NCI-H774 (cell line): ENCODE measurements around the gene ACSM5.
A peak's percentile ranks its signal among the peaks of the same experiment; 100 is the strongest.

Experiments
- DNase-seq: peaks from one replicate; lab custom pipeline; 2025; lab: John Stamatoyannopoulos, UW

The ACSM5 gene, protein sequence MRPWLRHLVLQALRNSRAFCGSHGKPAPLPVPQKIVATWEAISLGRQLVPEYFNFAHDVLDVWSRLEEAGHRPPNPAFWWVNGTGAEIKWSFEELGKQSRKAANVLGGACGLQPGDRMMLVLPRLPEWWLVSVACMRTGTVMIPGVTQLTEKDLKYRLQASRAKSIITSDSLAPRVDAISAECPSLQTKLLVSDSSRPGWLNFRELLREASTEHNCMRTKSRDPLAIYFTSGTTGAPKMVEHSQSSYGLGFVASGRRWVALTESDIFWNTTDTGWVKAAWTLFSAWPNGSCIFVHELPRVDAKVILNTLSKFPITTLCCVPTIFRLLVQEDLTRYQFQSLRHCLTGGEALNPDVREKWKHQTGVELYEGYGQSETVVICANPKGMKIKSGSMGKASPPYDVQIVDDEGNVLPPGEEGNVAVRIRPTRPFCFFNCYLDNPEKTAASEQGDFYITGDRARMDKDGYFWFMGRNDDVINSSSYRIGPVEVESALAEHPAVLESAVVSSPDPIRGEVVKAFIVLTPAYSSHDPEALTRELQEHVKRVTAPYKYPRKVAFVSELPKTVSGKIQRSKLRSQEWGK

DNA sequence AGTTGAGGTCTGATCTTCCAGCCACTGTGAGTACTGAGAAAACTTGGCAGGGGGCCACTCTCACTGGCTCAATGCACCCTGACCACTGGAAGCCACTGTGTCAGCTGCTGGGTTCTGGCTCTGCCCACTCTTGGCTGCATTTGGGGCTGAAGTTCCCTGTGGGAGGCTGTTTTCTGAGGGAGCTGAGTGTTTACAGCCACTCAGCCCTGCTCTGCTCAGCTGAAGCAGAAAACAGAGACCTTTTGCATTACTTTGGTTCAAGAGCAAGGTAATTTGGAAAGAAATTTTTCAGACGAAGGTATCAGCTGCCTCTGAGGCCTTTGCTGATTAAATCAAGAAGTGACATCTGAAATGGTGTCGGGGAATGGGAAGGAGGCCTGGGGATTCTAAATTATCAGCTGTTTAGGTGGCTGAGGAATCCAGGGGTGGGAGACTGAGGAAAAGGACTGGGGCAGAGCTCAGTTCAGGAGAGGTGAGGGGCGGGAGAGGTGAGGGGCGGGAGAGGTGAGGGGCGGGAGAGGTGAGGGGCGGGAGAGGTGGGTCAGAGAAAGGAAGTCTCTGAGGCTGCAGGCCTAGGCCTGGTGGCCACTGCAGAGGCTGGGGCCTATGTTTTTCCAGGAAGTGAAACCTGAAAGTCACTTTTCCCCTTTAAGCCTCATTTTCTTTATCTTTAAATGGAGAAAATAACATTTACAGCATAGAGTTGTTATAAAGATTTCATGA is at the start of gene ACSM5:
Gene ACSM5, plus strand, starts transcription at position 137 of the 723 bp plus-strand sequence. CDS start 1,951 bp downstream, outside the sequence.
- DNase-seq = peak; percentile 6

DNA sequence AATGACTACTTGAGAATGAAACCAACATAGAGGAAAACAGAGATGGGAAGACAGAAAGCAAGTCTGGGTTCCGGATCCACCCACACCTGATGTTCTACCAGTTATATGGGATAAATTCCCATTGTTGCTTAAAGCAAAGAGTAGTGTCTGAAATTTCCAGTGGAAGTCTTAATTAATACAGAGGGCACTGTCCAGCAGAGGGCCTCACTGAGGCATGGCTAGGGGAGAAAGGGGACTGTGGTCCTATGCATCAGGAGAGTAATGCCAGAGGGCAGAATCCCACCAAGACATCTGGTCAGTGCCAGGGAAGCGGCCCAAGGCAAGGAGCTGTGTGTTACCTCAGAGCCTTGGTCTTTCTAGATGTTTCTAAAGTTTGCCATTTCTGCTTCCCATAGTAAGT is 49.3 kb upstream of the ACSM5 start:
- DNase-seq = no peak

DNA sequence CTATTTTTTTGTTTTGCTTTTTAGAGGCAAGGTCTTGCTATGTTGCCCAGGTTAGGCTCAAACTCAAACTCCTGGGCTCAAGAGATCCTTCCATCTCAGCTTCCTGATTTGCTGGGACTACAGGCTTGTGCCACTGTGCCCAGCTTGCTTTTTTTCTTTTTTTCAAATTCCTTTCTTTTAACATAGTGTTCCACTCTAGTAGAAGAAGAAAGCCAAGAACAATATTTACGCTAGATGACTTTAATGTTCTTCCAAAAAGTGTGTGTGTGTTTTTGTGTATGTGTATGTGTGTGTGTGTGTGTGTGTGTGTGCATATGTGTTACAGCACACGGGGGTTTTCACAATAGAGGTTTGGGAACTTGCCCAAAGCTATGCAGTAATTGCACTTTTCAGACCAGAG is 46.1 kb upstream of the ACSM5 start:
- DNase-seq = no peak

DNA sequence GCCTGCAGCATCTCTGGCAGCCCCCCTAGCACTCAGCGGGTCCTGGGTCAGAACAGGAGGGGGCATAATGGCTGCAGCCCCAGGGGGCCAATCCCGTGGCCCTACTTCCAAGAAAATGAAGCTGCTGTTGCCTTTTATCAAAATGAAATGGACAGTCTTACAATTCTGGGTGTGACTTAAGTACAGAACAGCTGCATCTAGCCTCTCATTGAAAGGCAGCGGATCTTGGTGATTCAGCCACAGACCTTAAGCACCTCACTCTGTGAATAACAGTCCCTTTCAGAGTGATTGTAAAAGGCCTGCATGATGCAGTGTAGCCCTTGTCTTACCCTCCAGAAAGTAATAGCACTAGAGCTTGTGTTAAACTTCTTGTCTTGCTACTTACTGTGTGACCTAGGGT is 45.3 kb upstream of the ACSM5 start:
- DNase-seq = no peak

DNA sequence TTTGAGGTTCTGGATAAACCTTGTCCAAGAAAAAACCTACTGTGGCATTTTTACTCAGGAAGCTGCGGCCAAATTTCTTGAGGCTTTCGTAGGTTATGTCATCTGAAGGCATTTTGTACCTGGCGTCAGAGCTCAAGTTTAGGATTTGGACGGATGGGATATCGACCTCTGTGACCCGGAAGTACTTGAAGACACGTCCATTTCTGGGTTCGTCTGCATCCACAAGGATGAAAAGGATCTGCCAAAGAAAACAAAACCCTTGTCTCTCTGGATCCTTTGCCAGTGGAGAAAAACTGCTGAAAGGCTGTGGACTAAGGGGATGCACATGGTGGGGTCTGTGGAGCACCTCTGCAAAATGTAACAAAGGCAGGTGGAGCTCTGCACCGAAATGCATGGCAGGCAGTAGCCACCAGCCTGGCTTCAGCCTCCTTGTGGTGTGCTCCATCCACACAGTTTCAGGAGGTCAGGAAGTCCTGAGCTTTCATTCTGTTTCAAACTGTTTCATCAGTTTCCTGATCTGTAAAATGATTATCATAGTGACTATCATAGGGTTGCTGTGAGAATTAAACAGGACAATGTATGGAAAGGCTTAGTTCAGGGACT is 39.8 kb upstream of the ACSM5 start:
- DNase-seq = no peak

DNA sequence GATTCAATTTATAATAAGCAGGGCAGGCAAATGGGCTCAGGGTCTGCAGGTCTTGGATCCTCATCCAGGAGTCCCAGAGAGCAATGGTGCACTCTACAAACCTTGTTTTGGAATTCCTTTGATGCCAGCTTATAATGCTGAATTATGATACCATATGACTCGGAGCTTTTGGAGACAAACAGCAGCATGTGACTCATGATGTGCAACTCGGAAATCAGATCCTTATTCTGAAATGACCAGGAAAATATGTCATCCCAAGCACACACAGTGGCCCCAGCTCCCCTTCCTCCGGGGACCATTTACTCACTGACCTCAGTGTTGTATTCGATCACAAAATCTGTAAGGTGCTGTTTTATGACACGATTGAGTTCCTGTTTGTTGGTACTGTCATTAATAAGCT is 36.6 kb upstream of the ACSM5 start:
- DNase-seq = no peak

DNA sequence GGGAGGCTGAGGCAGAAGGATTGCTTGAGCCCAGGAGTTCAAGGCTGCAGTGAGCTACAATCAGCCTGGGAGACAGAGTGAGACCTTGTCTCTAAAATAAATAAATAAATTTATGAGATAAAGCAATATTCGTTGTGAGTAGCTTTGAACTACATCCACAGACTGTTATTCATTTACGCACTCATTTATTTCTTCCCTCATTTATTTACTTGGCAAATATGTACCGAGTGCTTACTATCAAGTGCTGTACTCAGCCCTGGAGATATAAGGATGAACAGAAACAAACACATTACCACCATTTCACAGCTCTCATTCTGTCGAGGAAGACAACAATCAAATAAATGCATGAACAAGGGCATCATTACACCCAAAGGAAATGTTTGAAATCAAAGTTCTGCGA is 32.2 kb upstream of the ACSM5 start:
- no peak for DNase-seq

DNA sequence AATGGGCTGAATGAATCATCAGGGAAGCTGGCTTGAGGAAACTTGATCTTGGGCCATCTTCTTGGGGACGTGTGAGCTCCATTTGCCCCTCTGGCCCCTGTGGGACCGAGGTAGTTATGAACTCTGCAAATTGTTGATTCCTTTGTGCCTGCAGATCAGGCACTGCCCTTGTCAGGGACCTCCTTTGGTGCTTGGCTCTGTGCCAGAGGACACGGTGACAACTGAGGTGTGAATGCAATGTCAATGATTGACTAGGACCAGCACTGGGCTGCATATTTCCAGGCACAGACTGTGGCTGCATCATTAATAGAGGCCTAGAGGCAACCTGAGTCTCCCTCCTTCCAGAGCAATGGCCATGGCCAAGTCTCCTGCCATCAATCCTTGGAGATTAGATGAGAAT is 28.6 kb upstream of the ACSM5 start:
- DNase-seq = no peak

DNA sequence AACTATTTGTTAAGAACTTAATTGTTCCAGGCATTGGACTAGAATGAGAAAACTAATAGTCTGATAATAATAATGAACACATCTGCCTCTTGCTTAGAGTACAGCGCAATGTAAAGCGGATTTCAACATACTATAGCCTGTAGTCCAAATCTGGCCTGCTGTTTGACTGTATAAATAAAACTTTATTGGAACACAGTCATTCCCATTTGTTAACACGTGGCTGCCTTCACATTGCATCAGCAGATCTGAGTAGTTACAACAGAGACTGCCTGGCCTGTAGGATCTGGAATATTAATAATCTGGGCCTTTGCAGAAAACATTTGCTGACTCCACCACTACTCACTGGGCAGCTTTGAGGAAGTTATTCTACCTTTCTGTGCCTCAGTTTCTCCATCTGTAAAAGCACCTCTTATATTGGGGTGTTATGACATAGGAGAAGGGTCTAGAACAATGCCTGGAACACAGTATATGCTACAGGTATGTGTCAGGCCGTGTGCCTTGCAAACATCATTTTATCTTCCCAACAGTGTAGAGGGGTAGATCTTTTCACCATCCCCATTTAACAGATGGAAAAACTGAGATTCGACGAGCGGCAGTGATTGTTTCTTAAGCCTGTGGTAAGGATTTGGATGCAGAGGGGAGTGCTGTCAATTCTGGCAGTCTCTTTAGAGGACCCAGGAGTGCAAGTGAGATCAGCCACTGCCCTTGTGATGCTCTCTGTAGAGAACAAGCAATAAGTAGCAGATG is 27.0 kb upstream of the ACSM5 start:
- DNase-seq = no peak

DNA sequence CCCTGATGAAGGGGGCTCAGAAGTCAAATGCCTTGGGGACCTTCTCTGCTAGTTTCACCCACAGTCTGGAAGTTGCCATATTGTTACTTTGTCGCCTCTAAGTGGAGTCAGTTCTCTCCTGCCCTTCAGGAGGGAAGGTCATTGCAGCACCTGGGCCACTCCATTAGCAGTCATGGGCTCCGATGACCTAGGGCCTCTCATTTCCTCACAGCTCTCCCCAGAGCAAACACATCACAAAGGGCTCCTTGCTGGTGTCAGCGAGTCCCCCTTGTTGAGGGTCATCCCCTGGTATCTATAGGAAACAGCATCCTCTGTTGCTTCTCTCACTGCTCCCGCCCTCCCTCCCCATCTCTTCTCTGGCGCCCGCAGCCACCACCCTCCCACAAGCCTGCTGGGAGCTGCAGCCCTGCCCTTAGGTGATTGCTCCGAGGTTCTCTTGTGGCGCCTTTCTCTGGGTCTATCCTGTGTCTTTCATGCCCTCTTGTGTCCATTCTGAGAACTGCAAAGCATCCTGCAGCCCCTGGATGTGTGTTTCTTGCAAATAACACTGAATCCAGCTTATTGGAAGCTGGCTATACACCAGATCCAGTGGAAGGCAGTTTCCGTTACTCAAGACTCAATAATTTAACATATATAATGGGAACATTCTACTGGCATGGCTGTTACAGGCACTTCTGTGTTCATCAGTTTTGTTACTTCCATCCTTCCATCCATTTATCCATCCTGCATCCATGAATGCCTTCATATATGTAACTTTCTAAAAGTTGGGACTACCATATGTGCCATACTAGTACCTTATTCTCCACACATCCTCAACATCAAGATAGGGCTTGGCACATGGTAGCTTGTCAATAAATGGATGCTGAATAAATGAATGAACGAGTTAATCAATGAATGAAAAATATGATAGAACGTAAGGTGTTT is 26.0 kb upstream of the ACSM5 start:
- DNase-seq = peak; percentile 83

DNA sequence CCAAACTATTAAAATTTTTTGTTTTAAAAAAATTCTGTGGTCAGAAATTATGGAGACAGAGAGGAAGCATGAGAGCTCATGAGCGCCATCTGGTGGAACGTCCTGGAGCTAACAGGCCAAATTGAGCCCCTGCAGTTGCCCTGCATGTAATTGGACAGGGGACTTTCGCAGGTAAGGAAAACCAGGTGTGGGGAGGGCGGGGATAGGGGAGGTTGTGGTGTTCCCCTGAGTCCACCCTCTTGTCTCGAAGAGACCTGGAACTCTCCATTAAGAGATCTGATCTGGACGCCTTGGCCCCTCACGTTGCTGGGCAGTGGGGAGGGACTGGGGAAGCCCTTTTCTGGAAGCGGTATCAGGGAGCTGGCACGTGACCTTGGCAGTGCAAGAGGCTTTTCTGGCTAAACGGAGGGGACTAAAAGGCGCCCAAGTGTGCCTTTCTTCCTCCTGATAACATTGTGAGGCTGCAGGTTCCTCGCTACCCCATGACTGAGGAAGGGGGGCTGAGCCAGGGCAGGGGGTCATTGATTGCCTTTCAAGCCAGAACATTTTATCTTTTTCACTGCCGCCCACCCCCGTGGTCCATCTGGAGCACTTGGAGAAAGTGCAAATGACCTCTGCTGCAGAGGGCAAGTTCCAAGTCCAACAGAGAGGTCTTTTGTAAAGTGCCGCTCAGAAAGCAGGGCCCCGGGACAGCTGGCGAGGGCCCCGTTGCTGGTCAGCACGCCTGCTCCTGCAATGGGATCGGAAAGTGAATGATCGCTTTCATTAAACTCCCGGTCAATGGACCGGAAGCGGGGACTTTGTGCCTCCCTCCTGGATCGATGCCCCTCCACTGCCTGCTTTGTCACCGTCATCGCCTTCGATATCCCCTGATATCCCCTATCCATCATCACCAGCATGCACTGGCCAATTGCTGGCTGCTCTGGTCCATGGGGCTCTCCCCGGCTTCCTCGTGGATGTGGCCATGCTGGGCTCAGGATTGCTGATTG is 23.2 kb upstream of the ACSM5 start:
- DNase-seq = peak; percentile 44

DNA sequence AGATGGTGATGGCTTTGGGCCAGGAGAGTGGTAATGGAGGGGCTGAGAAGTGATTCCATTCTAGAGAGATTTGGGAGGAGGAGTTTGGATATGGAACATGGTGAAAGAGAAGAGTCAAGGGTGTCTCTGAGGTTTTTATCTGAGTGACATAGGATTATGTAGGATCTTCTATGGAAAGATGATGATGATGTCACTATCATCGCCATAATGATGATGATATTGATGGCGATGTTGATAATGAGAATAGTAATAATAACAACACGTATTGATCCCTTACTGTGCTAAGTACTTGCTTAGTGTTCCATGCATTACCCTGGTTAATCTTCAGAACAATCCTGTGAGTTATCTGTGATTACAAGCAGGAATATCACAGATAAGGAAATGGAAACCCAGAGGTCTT is 21.4 kb upstream of the ACSM5 start:
- DNase-seq = no peak

DNA sequence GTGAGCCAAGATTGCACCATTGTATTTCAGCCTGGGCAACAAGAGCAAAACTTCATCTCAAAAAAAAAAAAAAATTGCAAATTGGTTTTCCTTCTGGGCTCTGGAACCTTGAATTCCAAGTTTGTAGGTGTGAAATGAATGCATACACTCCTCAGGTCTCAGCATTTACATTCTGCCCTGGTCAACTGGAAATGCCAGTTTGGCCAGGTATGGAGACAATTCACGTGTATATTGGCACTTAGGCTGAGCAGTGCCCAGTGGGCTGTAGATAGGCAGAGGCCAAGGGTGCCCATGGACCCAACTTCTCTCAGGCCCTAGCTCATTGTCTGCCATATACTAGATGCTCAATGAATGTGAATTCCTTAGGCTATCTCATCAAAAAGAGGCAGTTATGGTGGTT is 20.5 kb upstream of the ACSM5 start:
- DNase-seq = no peak

DNA sequence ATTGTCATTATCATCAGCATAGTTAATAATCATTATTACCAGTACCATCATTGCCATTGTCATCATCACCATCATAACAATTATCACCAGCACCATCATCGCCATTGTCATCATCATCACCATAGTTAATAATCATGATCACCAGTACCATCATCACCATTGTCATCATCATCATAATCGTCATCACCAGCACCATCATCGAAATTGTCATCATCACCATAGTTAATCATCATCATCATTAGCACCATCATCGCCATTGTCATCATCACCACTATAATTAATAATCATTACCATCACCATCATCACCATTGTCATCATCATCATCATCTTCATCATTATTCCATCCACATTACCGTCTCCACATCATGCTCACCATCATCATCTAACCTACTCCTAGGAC is 18.3 kb upstream of the ACSM5 start:
- DNase-seq = no peak

DNA sequence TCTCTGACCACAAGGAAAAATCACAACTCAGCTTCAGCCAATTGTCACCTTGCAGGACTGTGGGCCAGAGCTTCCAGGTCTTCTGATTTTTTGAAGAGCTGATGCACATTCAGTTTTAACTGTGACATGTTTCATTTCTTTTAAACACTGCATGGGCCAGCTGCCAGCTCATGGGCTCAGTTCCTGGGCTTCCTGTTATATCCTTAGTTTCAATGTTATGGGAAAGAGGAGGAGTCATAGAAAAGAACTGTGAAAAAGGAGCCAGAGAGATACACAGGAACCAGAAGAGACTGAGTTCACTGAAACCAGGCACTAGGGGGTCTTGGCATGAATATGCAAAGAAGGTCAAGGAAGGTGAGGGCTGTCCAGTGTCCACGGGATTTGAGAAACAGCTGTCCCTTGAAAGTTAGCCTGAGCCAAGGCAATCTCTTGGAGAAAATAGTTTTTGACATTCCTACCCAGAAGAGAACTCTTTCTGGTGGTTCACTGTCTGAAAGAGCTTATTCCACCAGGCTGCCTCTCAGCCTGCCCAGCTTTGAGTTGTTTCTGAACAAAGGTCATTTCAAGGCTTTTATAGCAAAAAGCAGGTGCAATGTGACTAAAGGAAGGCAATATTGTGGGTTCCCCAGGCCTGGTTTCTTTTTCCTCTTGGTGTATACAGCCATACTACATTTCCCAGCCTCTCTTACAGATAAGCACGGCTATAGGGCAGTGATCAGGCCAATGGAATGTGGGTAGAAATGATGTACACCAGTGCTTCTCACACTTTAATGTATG is 15.3 kb upstream of the ACSM5 start:
- no peak for DNase-seq

DNA sequence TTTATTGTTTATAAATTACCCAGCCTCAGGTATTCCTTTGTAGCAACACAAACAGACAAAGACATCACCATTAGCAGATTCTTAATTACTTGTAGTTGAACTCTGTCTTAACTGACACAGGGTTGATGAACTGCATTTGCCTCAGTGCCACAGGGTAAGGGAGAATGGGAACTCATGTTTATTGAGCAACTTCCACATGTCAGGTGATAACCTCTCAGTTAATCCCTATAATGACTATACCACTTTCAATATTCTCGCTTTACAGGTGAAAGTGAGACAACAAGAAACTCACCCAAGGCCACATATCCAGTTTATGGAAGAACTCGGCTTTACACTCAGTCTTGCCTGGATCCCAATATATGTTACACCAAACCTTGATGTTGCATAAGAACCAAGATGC is 13.4 kb upstream of the ACSM5 start:
- DNase-seq = no peak

DNA sequence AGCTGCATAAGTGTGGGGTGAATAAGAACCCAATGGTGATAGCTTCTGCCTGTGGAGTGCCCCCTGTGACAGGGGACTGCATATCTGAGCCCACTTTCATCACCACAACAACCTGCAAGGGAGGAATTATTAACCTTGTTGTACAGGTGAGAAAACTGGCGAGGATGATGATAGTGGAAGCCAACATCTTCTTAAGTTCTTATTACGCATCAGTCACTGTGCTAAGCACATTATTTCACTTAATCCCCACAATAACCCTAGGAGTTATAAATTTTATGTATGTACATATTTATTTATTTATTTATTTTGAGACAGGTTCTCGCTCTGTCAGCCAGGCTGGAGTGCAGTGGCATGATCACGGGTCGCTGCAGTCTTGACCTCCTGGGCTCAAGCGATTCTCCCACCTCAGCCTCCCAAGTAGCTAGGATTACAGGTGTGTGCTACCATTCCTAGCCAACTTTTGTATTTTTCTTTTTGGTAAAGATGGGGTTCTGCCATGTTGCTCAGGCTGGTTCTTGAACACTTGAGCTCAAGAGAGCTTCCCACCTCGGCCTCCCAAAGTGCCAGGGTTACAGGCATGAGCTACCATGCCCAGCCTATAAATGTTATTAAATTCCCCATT is 12.4 kb upstream of the ACSM5 start:
- no peak for DNase-seq

DNA sequence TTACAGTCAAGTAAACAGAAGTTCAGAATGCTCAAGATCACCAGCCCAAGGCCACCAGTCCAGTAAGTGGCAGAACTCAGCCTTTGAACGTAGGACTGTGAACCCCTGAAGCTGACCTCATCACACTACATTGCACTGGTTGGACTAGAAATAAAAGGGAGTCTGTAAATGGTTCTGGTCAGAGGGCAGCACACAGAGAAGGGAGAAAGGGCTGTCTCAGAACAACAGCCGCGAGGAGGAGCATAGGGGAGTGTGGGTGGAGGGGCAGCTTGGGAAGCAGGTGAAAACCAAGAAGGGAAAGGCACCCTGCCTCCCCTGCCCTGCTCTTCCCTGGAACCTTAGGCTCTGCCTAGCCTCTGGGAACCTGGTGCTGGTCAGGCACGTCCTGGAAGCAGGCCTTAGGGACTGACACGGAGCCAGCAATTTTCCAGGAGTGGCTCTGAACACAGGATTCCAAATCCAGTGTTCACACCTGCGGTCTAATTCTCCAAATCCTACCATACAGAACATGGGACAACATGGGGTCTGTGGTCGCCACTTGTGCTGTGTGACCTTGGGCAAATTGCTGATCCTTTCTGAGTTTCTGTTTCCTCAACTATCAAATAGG is 11.8 kb upstream of the ACSM5 start:
- DNase-seq = no peak
